ENCODE data around the gene DNAJC4.

- no peak for TF ChIP-seq CTCF (IDR thresholded peaks at IDR 0.05)
- TF ChIP-seq POLR2A (IDR thresholded peaks at IDR 0.05): peak in 1 of 2 donors; percentile 72
Measured at GRCh38 chr11:64234647-64235379, 4.5 kb downstream of the DNAJC4 start.

Data from thyroid gland (tissue), 4 donors.